GM12878 (cell line): ENCODE data around the gene TRIOBP. TPM values are rescaled to one million over a fixed set of nuclear protein-coding genes. Genes with fewer than 3 reads are reported as not detected.
"Not testable (repeated sequence)": the region's sequence is repeated elsewhere in the genome, so short reads cannot be mapped to it uniquely, and the experiment has no call there.

ENCODE experiments used
- ATAC-seq: fragments of 200-7000 bp; cut with Tn5 transposase; 3 replicates; pipeline ENCODE4 v1.9.1; 2020; ENCODE audit warnings: mild to moderate bottlenecking, moderate library complexity
- BruUV-seq: library from RNA; stranded (reverse); fragments of 400-500 nt; replicated peaks from 2 replicates; lab custom pipeline; 2021; lab: Mats Ljungman, UMichigan
- CTCF ChIA-PET: fragments of 300-600 bp; sonication (Branson Sonifier 250); formaldehyde crosslinking; extraction: SDS; loops from one replicate; lab custom pipeline; 2021; ENCODE audit warnings: inconsistent platforms; lab: Yijun Ruan, JAX
- POLR2A ChIA-PET: fragments of 350-600 bp; formaldehyde crosslinking; extraction: SDS; loops from one replicate; lab custom pipeline; 2021; ENCODE audit warnings: inconsistent platforms; lab: Charles Lee
- RAD21 ChIA-PET: fragments of 300-600 bp; sonication (Branson Sonifier 250); formaldehyde crosslinking; loops from one replicate; lab custom pipeline; 2023; ENCODE audit warnings: antibody characterized with exemption; ENCODE audit not compliant: unreplicated experiment; lab: Charles Lee
- SMC1A ChIA-PET: fragments of 300-600 bp; sonication (Branson Sonifier 250); formaldehyde crosslinking; loops from one replicate; lab custom pipeline; 2023; ENCODE audit not compliant: unreplicated experiment, uncharacterized antibody; lab: Charles Lee
- DNase-seq: peaks from one replicate; pipeline ENCODE4 v3.0.0-alpha.2; 2011; ENCODE audit warnings: low read depth, low spot score
- FAIRE-seq: peaks from 3 replicates; lab custom pipeline; 2011; peaks lifted over from hg19 to GRCh38; lab: Jason Lieb, UNC
- H2AFZ ChIP-seq: 2 replicates; pipeline ENCODE4 v1.6.0; 2011; ENCODE audit warnings: low read depth, low read length, control low read depth; ENCODE audit not compliant: control insufficient read depth
- H3K27ac ChIP-seq: 2 replicates; pipeline ENCODE4 v1.5.1; 2011; ENCODE audit warnings: control low read depth; ENCODE audit not compliant: control insufficient read depth, insufficient read depth
- H3K27me3 ChIP-seq, 2 experiments: replicated peaks in 1 of 2; 2 replicates each; pipeline versions ENCODE4 v1.6.0 to v1.6.1; 2011; ENCODE audit warnings: low read length in 1 of 2; ENCODE audit not compliant: control insufficient read depth in 2 of 2, insufficient read depth in 2 of 2
- H3K36me3 ChIP-seq, 2 experiments: 2 replicates each; pipeline ENCODE4 v1.5.1; 2011; ENCODE audit warnings: low read length in 1 of 2; ENCODE audit not compliant: control insufficient read depth in 2 of 2, insufficient read depth in 2 of 2
- H3K4me1 ChIP-seq: 2 replicates; pipeline ENCODE4 v1.6.1; 2011; ENCODE audit warnings: mild to moderate bottlenecking, low read length, moderate library complexity, mixed read lengths; ENCODE audit not compliant: control insufficient read depth, insufficient read depth
- H3K4me2 ChIP-seq: 2 replicates; pipeline ENCODE4 v1.6.0; 2011; ENCODE audit warnings: control low read depth; ENCODE audit not compliant: control insufficient read depth, insufficient read depth
- H3K4me3 ChIP-seq: fragments of 200-600 bp; sonication (generic); 2 replicates; pipeline ENCODE4 v1.5.1; 2016
- H3K79me2 ChIP-seq: 2 replicates; pipeline ENCODE4 v1.6.0; 2011; ENCODE audit warnings: low read length; ENCODE audit not compliant: control insufficient read depth, insufficient read depth
- H3K9ac ChIP-seq: 2 replicates; pipeline ENCODE4 v1.8.0; 2011; ENCODE audit warnings: low read length, control low read depth, mixed read lengths; ENCODE audit not compliant: control insufficient read depth, insufficient read depth
- H3K9me3 ChIP-seq: replicated peaks from 3 replicates; pipeline ENCODE4 v1.5.1; 2011; ENCODE audit warnings: mild to moderate bottlenecking, low read length; ENCODE audit not compliant: control insufficient read depth, insufficient read depth
- H4K20me1 ChIP-seq: 2 replicates; pipeline ENCODE4 v1.6.0; 2011; ENCODE audit not compliant: control insufficient read depth, insufficient read depth
- BHLHE40 ChIP-seq, 2 experiments: fragments of 450-650 bp in 1 of 2; IDR thresholded peaks; 2 replicates each; pipeline ENCODE4 v1.6.1; 2011 to 2017; ENCODE audit warnings: low read depth in 2 of 2, borderline replicate concordance in 1 of 2, improper control_type of control experiment in 1 of 2, low read length in 1 of 2, mild to moderate bottlenecking in 1 of 2
- POLR2A ChIP-seq: IDR thresholded peaks from 2 replicates; pipeline ENCODE4 v1.6.1; 2011; ENCODE audit warnings: low read depth, mild to moderate bottlenecking, low read length
- POLR2AphosphoS5 ChIP-seq: IDR thresholded peaks from 2 replicates; pipeline ENCODE4 v1.6.1; 2011; ENCODE audit warnings: mild to moderate bottlenecking, low read length, inconsistent platforms
- WGBS: methylation state at CpG from one replicate; pipeline ENCODE4 v1.1.6; 2016; ENCODE audit warnings: low lambda C conversion rate; ENCODE audit not compliant: insufficient replicate concordance, insufficient coverage; ENCODE audit errors: missing lambda C conversion rate; 5-methylcytosine and 5-hydroxymethylcytosine counted together
- in situ Hi-C: fragments of 300-500 bp; cut with MboI; formaldehyde crosslinking; loops from 9 replicates; pipeline ENCODE4 v1.14.3; 2018; ENCODE audit warnings: mixed read lengths
- intact Hi-C: fragments of 100-400 bp; cut with micrococcal nuclease; formaldehyde crosslinking; loops from one replicate; pipeline ENCODE4 v1.14.2; 2022; ENCODE audit not compliant: unreplicated experiment
- polyA plus RNA-seq, 11 experiments: library from polyadenylated mRNA; depleted of rRNA in 4 of 11; unstranded in 6 of 11; stranded (reverse) in 5 of 11; fragments of >200 nt; fragmentation: Nextera tagmentation in 4 of 11; fragmentation: Illumina TruSeq in 1 of 11; extraction: Ambion mirVana in 4 of 11; extraction: Trizol in 1 of 11; gene quantifications; 1 replicate in 1 of 11; 2 replicates in 10 of 11; pipeline versions ENCODE4 v1.2.1 to v1.2.3, GENCODE V29; 2011 to 2016; ENCODE audit warnings: inconsistent platforms in 2 of 11, missing spikeins in 2 of 11, low read depth in 1 of 11
- total RNA-seq, 4 experiments: library from RNA; depleted of rRNA in 3 of 4; stranded (reverse); fragments of >200 nt in 3 of 4; fragmentation: Illumina TruSeq in 1 of 4; extraction: Trizol in 1 of 4; gene quantifications; 2 replicates each; pipeline versions ENCODE4 v1.2.1 to v1.2.3, GENCODE V29; 2013 to 2021

Gene TRIOBP
- total and polyA plus RNA-seq, 10 of the 15 experiments (the other 5 are each of a cell fraction or from before 2014, with no cell fraction given), result 0.21 to 23.6 (median 11.9) TPM

DNA sequence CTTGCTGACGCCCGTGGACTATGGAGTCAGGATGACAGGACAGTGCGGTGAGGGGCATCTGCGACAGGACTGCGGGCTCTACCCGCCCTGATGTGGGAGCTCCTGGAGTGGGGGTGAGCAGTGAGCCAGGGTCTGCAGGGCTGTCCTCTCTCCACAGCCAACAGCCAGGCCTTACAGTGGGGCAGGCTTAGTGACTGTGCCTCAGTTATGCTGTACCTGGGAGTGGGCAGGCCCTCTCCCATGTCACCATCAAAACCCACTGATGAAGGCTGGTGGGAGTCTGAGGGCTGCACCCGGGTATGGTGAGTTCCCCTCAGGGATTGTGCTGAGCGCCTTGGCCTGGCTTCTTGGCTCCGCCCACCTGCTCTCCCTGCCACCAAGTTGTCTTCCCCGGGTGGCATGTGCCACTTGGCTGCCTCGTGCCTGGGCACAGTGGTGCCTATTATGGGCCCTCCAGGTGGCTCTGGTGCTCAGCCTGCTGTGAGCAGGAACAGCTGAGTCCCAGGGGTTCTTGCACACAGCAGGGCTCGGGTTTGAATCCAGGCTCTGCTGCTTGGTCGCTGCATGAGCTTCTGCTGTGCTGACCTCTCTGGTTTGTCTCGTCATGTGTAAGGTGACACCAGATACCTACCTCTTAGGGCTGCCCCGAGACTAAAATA lies 4.1 kb upstream of the TRIOBP start:
- Histone ChIP-seq H3K4me1 (no peaks in the 10 kb centered on the region; the same call in 1 of the 2 replicates), H3K36me3 (peaks cover 9 to 23% of the 10 kb centered on the region in 2 experiments; a peak in 3 of 4 replicates), H3K9ac (no peak overlapping the region), H2AFZ (no peak overlapping the region), H3K9me3 (no peaks in the 10 kb centered on the region), H3K27ac (no peak overlapping the region), H3K4me2 (no peak overlapping the region), H3K79me2 (peaks cover 2% of the 10 kb centered on the region), H3K4me3 (no peak overlapping the region), H3K27me3 (no peaks in the 10 kb centered on the region), H4K20me1 (no peaks in the 10 kb centered on the region)
- TF ChIP-seq BHLHE40 (IDR thresholded peaks at IDR 0.05; ENCODE audit: borderline replicate concordance in 1 of 2, low read depth in 2 of 2, low read length in 1 of 2) (no peak), POLR2A (peak; percentile 62), POLR2AphosphoS5 (peak; percentile 64; the same call in 1 of the 2 replicates)
- intact Hi-C loops, result no loop called here
- ATAC-seq (no peak), DNase-seq (no peak), FAIRE-seq (no peak)
- ChIA-PET RAD21 (no interaction called here), CTCF (no interaction called here), POLR2A (no interaction called here), SMC1A (no interaction called here)
- 84% methylated on average over 15 of the region's 15 CpGs for WGBS
- in situ Hi-C loops, result no loop called here
- BruUV-seq, result no TSS peak

- H2AFZ ChIP-seq, H3K9me3 ChIP-seq, DNase-seq, H3K9ac ChIP-seq, intact Hi-C loops, H4K20me1 ChIP-seq, BruUV-seq, in situ Hi-C loops, SMC1A ChIA-PET, POLR2A ChIA-PET, H3K27me3 ChIP-seq, FAIRE-seq, RAD21 ChIA-PET, H3K27ac ChIP-seq, ATAC-seq, H3K4me1 ChIP-seq, H3K4me2 ChIP-seq, H3K4me3 ChIP-seq, H3K79me2 ChIP-seq: not testable (repeated sequence)
- CTCF ChIA-PET, result interaction anchor here (1.8 kb wide), 1 partner anchor 87 kb away, joined by 5 read pairs; no protein-coding TSS in a partner anchor
- WGBS, result 100% methylated on average over 4 of the region's 7 CpGs
- H3K36me3 ChIP-seq, result peaks cover 8 to 18% of the 10 kb centered on the region in 2 experiments; a peak in 3 of 4 replicates
Observed at GRCh38 chr22:37694131-37694530, 2.7 kb upstream of the TRIOBP start.
